IPS DF 4.7 (cell line): ENCODE measurements around the gene C20orf202.

Source experiments
- DNase-seq: peaks from one replicate; pipeline ENCODE4 v3.0.0-alpha.2; 2013; ENCODE audit warnings: low spot score; ENCODE audit errors: extremely low read depth

Gene C20orf202

DNA sequence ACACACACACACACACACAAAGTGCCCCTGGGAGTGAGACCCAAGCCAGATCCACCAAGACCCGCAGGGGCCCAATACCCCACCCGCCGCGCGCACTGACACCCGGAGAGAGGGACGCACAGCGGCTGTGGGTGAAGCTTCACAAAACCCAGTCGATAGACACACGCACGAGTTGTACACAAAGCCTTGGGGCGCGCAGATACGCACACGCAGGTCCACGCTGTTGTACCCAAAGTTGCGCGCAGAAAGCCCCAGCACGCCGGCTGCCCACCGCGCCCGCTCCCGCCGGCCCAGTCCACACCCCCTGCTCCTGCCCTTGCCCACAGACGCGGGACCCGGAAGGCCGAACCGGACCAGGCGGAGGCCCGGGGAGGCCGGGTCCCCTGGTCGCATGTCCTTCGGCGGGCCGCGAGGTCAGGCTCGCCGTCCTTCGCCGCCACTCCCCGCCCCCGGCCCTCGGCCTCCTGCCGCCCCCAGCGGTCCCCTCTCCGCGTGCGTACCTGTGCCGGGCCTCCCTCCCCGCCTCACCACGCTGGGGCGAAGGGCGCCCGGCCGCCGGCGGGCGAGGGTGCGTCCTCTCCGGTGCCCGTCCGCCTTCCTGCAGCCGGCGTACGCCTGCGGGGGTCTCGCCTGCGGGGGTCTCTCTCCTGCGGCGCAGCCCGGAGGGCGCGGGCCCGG is 18.5 kb upstream of the C20orf202 start, which contains the start of gene TMEM74B:
Gene TMEM74B (minus strand): TSS at position 344 of the 678 bp plus-strand sequence. CDS start 1,180 bp downstream, outside the sequence.
- no peak for DNase-seq

DNA sequence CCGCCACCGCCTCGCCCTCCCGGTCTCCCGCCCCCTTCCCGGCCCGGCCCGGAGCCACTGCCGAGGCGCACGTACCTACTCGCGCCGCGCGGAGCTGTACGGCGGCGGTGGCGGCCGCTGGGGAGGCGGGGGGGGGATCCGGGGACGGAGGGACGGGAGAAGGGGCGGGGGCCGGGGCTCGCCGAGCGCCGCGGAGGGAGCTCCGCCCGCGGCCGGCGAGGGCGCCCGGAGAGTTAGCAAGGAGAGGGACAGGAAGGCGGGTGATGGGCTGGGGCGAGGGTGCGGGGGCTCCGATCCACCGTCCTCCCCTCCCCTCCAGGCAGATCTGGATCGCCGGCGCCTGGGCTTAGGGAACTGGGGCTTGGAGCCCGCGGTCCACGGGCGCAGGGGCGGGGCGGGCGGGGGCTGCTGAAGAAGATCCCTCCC is 17.9 kb upstream of the C20orf202 start:
- DNase-seq, result no peak

DNA sequence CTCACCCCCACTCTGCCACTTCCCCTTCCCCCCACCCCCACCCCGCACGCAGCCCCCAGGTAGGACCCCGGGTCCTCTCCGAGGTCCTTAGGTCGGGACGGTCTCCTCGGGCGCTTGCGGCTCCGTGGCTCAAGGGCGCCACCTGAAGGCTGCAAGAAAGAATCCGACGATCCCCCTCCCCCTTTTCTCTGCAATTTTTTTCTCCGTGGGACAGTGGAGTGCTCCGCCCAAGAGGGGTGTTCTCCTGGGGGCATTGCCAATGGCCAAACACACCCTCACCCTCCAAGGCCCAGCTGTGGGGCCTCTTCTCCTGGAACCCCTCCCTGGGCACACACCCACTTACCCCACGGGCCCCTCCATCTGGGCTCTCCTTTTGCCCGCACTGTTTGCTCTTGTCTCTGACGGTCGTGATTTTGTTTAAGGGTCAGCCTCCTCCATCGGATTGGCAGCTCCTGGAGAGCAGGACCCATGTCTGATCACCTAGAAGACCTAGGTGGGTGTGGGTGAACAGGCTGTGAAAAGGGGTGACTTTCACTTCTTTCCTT is 17.4 kb upstream of the C20orf202 start:
- no peak for DNase-seq

DNA sequence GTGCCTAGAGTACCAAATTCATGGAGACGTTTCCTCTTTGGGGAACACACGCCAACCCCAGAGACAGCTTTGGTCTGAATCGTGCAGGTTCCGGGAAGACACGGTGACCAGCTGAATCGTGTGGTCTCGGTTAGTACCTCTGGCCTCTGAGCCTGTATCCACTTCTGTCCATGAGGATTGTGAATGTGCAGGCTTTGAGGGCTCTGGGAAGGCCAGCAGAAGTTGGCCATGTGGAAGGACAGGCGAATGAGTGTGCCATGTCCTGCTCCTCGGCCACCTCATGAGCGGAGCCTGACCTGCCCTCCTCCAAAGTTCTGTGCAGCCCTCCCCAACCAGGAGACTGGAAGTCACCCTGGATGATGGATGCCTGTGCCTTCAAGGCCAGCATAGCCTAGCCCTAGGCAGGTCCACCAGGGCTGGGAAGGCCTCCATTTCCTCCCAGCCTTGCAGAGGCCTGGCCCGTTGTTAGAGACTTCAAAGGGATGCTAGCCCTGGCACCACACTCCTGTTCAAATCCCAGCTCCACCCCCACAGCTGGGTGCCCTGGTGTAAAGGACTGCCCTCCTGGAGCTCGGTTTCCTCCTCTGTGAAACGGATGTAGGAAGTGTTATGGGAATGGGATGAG is 16.8 kb upstream of the C20orf202 start:
- no peak for DNase-seq

DNA sequence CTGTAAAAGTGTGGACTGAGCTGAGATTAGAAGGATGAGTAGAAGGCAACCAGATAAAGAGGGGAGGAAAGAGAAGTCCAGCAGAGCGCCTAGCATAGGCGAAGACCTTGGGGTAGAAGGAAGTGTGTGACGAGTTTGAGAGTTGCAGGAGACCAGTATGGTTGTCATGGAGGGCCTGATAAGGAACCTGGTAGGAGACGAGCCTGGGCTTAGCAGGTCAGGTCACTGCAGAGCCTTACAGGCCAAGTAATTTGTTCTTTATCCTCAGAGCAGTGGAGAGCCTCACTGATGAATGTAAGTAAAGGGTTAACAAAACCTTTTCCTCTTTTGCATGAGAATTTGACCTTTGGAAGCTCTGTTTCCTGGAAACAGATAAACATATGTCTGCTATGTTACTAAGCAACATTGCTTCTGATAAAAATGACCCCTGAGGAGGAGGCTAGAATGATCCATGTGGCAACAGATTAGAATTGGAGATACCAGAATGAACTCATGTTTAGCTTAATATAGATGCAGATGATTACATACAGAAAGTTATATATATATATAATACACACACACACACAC is 15.6 kb upstream of the C20orf202 start:
- DNase-seq, result no peak

DNA sequence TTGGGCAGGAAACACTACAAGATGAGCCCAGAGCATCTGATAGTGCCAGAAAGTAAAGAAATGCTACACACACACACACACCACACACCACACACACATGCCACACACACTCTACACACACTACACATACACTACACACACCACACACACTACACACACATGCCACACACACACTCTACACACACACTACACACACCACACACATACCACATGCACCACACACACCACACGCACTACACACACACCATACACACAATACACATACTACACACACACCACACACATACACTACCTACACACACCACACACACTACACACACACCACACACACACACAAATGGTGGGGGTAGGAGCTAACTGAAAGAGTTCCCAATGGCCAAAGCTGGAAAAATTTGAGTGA is 14.9 kb upstream of the C20orf202 start:
- no peak for DNase-seq

DNA sequence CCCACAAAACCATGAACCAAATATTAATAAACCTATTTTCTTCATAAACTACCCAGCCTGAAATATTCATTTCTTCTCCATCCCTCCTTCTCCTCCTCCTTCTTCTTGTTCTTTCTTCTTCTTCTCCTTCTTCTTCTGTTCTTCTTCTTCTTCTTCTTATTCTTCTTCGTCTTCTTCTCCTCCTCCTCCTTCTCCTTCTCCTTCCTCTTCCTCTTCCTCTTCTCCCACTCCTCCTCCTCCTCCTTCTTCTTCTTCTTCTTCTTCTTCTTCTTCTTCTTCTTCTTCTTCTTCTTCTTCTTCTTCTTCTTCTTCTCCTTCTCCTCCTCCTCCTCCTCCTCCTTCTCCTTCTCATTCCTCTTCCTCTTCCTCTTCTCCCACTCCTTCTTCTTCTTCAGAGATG is 13.4 kb upstream of the C20orf202 start:
- no peak for DNase-seq

DNA sequence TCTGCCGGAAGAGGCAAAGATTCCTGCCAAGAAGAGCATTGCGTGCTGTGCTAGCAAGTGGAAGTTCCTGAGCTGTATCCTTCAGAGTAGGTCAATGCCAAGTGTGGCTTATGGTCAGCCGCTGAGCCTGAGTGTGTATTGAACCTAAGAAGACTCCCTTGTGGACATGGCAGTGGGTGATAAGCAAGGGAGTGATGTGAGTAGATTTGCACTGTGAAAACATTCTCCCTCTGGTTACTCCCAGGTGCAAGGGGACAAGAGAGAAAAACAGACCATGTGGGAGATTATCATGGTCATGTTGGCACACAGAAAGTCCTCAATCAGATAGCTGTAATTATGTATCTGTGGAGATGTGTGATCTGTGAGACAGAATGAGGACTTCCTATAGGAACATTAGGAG is 12.4 kb upstream of the C20orf202 start:
- no peak for DNase-seq

DNA sequence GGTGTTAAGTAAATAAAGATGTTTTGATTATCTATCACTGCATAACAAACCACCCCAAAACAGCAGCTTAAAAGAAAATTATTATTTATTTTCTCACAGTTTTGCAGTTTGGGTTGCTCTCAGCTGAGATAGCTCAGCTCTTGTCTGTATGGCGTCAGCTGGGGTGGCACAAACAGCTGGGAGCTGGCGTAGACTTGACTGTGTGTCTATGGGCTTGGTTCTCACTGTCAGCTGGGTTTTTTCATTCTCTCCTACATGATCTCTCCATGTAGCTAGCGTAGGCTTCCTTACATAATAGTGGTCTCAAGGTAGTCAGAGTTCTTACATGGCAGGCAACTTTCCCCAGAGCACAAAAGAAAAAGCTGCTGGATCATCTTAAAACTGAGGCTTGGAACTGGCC is 12.0 kb upstream of the C20orf202 start:
- no peak for DNase-seq

DNA sequence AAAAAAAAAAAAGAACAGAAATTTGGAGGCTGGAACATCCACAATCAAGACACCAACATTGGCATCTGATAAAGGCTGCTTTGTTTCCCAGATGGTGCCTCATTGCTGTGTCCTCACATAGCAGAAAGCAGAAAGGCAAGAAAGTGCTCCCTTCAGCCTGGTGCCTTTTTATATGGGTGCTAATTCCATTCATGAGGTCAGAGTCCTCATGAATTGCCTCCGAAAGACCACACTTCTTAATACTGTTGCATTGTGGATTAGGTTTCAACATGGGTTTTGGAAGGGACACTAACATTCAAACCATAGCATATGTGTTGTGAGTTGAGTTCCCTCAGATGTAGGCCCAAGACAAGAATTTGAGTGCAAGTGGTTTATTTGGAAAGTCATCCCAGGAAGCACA is 8.0 kb upstream of the C20orf202 start:
- no peak for DNase-seq

DNA sequence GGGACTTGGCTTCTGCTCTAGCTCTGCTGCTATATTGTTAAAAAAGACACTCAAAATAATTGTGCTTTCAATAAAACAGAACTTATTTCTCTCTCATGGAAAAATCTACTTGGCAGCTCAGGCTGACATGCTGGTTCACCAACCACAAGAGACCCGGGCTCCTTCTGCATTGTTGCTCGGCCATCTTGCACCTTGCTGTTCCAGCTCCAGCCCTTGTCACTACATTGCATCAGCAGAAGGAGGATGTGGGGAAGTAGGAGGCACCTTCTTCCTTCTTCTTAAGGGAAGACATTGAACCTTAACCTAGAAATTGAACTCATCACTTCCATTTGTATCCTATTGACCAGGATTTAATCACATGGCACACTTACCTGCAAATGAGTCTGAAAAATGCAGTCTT is 6.6 kb upstream of the C20orf202 start:
- no peak for DNase-seq

DNA sequence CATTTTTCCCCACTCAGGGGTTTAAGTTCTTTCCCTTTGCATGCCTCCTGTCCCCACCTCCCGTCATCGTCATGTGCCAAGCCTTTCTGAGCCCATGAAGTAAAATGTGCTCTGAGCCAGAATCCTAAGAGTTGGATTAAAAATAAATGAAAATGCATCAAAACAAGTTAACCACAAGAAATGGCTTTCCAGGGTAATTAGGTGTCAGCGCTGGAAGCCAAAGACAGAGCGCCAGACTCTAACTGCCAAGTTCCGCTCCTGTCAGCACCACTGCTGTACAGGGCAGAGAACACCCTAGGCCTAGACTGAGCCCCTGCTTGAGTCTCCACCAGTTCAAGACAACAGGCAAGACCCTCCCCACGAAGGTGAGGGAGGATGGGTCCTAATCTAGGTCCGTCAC is 5.5 kb upstream of the C20orf202 start:
- DNase-seq, result no peak

DNA sequence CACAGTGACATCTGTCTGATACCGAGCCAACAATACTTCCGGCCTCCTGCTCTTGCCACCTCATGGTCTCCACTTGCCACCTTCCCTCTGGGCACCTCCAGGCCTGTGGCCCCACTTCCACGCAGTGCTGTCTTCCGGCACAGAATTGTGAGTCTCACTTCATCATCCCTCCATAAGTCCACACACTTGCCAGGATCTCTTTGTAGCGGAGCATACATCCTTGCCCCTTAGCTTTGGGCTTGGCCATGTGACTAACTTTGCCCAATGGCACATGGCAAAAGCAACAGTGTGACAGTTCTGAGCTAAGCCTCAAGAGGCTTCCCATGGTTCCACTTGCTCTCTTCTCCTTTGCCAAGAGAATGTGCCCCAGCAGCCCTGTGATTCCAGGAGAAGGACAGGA is 4.5 kb upstream of the C20orf202 start:
- no peak for DNase-seq

DNA sequence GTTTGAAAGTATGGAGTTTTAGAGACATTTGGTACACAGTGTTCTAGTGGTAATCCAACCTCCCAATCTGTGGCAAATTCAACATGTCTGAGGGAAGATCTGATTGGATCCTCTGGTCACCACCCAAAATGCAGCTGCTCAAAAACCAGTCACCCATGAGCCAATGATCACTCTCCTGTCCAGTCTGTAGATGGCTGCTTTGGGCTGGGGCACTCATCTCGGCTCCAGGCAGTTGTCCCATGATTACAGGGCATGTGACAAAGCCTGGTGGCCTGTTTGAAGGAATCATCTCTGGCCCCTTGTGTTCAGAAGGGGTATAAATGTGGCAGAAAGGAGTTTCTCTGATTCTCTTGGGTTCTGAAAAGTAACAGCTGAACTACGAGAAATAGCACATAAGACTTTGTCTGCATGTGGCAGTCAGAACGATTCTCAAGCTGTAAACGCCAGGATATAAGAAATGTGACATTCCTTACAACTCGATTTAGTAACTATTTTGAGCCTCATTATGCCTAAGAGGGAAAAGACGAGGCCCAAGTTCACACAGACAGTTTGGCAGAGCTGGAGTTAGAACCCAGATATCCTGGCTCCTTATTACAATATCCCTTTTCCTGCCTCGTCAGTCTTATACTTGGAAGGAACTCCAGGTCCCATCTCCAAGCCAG is 3.9 kb upstream of the C20orf202 start:
- DNase-seq, result no peak

DNA sequence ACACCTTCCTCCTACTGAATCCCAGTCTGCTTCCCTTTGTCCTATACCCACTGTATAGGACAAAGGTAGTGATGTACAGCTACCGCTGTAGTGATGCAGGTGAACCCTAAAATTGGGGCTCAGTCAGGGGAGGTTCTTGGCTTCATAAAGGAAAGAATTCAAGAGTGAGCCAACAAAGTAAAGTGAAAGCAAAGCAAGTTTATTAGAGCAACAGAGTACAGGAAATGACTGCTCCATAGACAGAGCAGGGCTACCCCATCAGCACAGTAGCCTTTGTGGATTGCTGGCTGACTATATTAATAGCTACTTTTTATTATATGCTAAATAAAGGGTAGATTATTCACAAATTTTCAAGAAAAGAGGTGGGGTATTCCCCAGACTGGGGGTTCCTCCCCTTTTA is 3.3 kb upstream of the C20orf202 start:
- no peak for DNase-seq

DNA sequence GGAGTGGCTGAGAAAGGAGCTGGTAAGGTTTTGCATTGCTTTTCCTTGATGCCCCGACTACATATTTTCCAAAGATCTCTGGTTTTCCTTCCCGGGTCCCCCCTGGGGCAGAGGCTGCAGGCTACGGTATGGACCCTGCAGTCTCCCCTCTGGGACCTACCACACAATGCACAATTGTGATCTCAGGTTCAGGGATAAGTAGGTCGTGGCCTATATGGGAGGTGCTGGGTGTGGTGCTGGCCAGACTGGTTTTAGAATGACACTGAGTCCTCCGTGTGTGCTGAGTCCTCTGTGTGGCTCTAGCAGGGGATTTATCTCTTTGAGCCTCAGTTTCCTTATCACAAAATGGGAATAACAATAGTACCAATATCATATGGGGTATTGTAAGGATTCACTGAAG is 376 bp downstream of the C20orf202 start:
- DNase-seq, result no peak

DNA sequence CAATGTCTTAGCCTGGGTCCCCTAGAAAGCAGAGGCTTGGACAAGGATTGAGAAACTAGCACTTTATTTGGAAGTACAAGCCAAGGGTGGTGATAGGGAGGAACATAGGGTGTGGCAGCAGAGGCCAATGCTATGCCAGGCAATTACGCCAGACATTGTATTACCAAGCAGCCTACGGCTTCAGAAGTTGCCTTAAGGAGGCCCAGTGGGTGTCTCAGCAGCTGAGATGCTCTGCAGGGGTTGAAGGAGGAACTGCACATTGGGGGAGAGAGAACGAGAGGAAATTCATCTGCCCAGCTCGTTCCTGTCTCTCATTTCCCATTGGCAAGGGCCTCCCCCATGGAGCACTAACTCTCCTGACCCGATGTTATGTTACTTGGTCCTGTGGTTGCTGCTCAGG is 859 bp downstream of the C20orf202 start:
- DNase-seq, result no peak

DNA sequence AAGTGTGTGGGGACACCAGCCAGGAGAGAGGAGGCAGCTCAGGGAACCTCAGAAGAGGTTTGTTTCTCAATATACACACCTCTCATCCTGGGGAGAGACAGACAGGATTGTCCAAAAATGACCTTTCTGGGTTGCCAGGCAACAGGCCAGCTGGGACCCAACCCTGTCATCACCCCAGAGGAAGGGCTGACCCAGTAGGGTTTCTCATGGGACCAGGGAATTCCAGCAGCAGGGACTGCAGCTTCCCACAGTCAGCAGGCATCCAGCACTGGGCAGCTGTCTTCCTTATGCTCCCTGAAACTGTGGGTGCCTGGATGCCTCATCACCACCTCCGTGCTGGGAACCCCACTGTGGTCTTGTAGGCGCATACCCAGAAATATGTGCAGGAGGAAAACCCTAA is 1.3 kb downstream of the C20orf202 start:
- no peak for DNase-seq

DNA sequence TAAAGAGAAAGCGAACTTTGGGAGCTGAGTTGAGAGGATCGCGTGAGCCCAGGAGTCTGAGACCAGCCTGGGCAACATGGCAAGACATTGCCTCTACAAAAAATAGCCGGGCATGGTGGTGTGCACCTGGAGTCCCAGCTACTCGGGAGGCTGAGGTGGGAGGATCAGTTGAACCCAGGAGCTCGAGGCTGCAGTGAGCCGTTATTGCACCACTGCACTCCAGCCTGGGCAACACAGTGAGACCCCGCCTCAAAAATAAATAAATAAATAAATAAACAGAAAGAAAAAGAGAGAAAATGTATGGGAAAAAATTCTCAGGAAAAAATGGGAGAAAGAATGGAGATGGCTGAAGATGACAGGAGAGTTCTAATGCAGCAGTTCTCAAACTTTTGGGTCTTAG is 2.5 kb downstream of the C20orf202 start:
- DNase-seq, result no peak

DNA sequence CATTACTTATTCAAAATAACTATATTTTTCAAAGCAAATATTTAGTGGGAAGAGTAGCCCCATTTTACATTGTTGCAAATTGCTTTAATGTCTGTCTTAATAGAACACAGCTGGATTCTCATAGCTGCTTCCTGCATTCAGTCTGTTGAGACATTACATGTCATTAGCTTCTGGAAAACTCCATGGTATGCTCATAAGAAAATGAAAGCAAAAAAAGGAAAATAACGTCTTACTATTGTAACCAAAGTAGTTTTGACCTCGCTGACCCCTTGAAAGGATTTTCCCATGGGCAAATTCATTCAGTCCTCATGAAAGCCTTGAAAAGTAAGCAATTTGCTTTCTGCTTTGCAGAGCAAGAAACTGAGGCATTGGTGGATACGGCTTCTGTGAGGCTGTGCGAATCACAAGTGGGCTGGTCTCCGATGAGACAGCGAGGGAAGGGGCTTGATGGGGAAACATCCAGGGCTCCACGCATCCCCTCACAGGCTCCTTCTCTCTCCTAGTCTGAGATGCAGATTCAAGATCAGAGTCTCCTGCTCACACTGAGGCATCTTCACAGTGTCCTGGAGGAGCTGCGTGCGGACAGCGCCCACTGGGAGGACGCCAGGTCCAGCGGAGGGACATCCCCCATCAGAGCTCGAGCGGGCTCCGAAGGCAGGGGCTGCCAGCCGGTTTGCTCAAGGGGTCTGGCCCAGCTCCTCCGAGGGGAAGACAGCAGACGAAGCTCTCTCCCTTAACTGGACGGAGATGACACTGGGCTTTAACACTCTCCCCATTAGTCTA is 3.3 kb downstream of the C20orf202 start:
- no peak for DNase-seq

DNA sequence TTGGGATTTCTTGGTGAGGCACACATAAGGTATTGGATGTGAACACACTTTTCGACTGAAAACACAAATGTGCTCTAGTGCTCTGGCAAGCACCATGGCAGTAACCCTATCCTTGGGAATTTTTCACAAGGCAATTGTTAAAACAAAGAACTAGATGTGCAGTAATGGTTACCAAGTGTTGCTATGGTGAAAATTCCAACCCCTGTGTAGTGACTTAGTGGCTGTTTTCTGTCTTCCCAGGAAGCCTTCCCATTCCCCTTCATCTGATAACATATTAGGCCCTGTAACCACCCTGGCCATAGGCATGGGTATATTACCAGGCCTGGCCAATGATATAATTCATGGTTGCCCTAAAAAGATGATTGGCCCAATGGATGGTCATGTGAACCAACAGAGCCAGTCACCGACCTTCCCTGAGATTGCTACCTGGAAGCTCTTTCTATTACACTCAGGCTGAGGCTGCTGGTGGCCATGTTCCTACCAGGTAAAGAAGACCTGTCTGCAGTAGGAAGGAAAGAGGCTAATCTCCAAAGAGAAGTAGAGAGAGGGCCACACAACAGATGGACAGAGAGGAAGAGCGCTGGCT is 4.1 kb downstream of the C20orf202 start:
- DNase-seq, result no peak
